Hematopoietic multipotent progenitor cell treated with erythropoietin and hydrocortisone succinate and interleukin-3 and kit ligand, for 4 days (in vitro differentiated cells): Measurements from ENCODE around the gene TRIP13.
"Not testable (repeated sequence)": the region's sequence is repeated elsewhere in the genome, so short reads cannot be mapped to it uniquely, and the experiment has no call there.

Experiments used
- DNase-seq: peaks from one replicate; pipeline ENCODE4 v3.0.0-alpha.2; 2015

Gene TRIP13

DNA sequence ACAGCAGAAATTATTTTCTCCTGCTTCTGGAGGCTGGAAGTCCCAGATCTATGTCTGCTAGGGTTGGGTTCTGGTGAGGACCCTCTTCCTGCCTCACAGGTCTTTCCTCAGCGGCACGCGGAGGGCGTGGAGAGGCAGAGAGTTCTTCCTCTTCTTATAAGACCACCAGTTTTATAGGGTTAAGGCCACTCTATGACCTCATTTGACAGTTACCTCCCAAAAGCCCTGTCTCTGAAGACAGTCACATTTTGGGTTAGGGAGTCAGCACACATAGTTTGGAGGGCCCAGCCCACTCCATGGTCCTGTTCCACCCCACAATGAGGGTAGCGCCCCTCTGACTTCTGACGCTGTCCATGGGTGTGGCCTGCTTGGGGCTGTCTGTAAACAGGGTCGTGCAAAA, 46.7 kb downstream of the TRIP13 start:
- no peak for DNase-seq

DNA sequence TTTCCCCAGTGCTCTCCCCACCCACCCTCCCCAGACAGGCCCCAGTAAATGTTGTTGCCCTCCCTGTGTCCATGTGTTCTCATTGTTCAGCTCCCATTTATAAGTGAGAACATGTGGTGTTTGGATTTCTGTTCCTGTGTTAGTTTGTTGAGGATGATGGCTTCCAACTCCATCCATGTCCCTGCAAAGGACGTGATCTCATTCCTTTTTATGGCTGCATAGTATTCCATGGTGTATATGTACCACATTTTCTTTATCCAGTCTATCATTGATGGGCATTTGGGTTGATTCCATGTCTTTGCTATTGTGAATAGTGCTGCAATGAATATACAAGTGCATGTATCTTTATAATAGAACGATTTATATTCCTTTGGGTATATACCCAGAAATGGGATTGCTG, 48.1 kb downstream of the TRIP13 start:
- DNase-seq: not testable (repeated sequence)

DNA sequence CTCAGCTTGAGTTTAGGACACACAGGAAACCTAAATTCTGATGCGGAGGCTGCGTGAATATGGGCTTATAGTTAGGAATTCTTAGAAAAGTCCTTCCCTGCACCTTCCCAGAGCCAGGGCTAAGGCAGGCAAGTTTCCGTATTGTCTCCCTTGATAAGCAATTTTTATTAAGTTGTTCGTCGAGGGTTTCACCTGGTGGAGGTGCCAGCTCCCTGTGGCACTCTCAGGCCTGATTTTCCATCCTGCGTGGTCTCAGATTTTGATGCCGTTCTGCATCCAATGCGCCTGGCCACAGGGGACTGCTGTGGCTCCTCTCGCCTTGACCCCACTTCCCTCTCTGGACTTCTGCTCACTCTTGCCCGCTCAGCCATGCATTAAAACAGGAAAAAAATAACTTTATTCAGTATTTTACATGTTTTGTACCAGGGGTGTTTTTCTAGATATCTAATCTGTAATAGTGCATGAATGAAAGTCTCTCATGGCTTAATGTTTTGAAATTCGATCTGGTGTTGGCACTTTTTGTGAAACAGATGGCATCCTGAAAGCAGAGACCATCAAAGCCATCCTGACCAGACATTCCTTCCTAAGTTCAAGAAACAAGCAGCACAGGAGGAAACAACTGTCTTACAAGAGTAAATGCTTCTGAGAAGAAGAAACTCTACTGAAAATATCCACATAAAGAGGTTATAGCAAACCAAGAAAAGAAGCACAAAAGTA, 50.7 kb downstream of the TRIP13 start:
- DNase-seq: no peak

DNA sequence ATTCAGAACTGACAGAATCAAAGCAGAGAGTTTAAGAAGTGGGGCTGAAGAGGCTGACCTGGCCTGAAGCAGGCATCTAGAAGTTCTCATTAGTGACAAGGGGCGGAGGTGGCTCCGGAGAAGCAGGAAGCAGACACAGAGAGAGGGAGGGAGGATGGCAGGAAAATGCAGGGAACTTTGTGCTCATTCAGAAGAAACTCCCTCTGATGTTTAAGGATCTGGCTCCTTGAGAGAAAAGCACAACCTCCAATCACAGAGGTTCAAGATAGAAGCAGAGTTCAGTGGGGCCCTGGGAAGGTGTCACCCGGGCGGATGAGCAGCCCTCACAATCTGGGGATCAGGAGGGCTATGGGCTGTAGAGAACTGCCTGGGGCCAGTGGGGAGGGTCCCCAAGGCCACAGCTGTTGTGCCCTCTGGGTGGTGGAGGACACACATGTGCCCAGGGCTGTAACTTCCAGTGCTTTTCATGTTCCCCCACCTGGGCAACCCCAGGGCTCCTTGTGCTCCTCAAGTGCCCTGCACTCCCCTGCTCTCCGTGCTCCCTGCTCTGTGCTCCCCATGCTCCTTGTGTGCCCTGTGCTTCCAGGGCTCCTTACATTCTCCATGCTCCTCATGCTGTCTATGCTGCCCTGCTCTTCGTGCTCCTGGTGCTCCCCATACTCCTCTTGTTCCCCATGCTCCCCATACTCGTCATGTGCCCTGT, 51.4 kb downstream of the TRIP13 start:
- DNase-seq: no peak

DNA sequence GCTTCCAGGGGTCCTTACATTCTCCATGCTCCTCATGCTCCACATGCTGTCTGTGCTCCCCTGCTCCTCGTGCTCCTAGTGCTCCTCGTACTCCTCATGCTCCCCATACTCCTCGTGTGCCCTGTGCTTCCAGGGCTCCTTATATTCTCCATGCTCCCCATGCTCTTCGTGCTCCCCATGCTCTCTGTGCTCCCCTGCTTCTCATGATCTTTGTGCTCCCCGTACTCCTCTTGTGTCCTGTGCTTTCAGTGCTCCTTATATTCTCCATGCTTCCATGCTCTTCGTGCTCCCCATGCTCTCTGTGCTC, 51.9 kb downstream of the TRIP13 start:
- no peak for DNase-seq

DNA sequence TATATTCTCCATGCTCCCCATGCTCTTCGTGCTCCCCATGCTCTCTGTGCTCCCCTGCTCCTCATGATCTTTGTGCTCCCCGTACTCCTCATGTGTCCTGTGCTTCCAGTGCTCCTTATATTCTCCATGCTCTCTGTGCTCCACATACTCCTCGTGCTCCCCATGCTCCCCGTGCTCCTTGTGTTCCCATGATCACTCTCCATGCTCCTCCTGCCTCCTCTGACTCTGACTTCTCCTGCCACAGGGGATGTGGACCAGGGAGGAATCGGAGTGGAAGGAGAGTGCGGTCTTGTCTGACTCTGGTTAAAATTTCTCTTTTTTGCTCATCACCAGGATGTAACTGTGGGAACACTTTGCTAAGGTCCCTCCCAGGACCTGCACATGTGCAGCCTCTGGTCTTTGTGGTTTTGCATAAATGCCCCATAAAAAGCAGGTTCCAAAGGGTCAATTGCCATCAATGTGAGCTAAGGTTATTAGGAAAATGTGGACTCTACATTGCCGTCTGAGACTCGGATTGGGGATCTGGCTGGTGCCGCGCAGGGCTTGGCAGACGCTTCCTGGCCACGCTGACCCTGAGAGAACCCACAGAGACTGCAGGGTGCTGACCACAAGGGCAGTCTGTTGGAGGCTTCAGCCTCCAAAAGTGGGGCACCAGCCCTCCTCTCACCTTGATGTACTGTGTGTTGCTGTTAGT, 52.5 kb downstream of the TRIP13 start:
- DNase-seq: no peak

DNA sequence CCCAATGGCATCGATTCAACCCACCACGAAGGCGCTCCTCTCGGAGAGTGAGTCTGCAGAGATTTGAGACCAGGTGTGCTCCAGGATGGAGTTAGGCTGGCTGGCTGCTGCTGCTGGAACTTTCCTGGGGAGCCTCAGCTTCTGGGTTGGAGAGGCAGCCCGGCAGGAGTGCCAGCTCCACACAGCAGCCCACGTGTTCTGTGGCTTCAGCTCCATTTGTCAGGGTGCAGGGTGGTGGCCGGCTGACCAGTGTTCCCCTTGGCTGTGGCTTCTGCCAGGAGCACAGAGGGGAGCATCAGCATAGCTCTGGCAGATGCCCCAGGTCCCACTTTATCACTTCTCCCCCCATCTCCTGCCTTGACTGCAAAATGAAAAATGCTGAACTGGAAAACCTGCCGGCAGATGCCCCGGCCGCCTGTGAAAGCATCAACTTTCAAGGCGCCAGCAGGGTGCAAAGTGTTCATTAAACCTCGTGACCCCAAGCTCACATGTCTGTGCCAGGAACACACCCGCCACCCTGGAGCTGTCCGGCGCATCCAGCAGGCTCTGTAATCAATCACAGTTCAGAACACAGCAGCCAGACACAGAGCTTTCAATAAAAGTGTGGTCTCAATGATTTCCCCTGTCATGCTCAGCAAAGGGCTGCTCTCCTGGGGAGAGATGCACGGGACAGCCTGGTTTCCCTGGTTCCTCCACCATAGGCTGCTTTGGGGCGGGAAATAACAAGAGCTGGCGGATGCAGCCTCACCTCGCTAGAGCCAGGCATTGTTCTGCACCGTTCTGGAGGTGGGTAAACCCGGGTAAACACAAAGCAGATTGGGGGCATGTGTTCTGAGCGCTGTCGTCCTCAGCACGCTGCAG, 53.2 kb downstream of the TRIP13 start:
- DNase-seq: no peak

DNA sequence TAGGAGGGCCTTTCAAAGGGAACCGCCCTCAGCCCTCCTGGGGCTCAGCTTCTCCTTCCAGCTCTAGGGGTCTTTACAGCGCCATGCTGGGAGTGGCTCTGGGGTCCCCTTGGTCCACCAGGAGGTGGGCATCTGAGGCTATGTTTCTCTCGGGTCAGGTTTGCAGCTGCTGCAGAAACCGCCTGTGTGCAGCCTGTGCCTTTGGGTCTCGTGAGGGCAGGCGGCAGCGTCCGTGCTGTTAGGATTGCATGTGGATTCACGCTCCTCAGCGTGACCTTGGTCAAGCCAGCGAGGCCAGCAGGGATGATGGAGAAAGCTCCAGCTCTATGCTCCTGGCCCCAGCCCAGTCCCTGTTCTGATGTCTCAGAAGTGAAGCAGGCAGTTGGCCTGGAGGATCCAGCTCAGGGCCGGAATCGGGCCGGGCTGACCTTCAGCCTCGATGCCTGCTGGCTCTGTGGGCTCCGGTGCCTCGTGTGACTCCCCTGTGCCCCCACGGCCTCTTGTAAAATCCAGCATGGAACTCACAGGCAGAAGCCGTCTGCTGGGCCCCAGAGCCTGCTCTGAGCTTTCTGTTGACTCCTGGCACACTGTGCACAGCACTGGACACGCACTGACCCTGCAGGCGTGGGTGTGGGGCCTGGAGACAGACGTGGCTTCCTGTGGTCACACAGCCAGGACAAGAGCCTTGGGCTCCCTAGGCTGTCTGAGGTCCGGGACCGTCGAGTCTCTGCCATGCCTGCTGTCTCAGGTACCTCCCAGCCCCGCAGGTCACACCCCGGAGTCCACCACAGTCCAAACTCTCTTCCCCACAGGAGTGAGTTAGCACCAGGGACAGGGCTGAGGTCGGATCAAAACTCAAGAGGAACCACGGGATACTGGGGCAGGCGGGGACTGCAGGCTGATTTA, 54.3 kb downstream of the TRIP13 start:
- no peak for DNase-seq

DNA sequence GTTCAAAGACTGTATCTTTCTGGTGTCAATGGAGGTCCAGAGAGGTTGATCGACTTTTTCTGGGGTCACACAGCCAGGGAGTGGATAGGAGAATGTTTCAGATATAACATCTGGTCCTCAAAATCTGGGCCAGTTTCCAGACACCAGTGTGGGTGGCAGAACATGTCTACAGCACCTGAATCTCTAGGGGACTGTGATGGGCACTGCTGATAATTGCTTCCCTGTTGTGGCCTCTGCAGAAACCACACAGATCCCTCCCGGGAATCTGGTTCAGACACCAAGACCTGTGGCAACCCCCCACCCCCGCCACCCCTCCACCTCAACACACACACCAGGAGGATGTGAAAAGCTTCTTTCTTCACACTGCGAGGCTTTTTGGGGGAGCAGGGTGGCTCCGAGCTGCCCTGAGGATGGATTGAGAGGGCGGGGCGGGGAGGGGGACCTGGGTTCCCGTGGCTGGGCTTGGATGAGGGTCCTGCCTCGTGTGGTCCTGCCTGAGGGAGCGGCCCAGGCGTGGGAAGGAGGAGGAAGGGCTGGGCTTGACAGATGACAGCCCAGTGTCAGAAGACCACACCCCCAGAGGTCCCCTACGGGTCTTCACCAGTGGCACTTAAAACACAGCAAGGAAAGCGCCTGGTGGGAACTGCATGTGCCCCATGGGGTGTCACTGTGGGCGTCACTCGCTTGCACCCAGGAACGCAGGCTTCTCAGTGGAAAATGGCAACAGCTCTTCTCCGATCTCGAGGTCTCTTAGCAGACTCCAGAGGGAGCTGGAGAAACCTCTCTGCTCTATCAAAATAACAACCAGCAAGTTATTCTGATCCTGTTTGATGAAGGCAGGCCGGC, 55.2 kb downstream of the TRIP13 start:
- DNase-seq: no peak

DNA sequence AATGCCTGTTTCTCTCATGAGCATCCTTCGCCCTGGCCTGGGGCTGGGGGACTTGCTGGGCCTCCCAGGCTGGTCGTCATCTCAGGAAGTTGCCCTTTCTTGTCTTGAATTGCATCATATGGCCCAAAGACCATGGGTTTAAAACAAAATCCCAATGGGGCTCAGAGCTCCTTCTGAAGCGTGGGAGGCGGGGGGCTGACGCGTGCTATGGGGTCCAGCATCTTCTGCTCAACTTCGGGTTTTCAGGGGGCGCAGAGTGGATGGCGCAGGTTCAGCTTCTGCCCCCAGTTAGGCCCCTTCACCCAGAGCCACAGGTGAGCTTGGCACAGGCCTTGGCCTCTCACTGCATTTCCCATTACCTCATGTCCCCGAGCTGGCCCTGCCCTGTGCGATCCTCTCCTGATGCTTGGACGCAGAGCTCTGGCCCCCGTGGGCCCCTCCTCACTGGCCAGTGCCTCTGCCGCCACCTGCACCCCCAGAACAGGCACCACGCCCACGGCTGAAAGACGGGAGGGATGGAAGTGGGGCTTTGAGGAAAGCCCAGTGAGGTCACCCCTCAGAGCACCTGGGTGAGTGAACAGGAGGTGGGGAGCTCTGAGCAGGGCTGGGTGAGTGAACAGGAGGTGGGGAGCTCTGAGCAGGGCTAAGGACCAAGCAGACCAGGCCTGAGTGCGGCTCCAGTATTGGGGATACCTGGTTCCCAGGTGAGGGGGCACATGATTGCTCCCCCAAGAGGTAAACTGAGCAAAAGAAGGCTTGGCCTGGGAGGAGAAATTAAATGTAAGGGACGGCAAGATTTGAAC, 56.0 kb downstream of the TRIP13 start:
- no peak for DNase-seq

DNA sequence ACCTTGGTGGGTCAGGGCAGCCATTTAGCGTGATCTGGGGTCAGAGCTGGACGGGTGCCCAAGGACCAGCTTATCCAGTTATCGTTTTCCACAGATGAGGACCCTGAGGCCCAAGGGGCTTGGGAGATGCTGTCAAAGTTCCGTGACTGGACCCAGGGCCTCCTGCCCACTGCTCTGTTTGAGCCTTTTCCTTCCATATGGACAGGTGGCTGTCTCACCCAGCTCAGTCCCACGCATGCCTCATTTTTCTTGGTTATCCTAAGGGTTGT, 56.5 kb downstream of the TRIP13 start:
- no peak for DNase-seq

DNA sequence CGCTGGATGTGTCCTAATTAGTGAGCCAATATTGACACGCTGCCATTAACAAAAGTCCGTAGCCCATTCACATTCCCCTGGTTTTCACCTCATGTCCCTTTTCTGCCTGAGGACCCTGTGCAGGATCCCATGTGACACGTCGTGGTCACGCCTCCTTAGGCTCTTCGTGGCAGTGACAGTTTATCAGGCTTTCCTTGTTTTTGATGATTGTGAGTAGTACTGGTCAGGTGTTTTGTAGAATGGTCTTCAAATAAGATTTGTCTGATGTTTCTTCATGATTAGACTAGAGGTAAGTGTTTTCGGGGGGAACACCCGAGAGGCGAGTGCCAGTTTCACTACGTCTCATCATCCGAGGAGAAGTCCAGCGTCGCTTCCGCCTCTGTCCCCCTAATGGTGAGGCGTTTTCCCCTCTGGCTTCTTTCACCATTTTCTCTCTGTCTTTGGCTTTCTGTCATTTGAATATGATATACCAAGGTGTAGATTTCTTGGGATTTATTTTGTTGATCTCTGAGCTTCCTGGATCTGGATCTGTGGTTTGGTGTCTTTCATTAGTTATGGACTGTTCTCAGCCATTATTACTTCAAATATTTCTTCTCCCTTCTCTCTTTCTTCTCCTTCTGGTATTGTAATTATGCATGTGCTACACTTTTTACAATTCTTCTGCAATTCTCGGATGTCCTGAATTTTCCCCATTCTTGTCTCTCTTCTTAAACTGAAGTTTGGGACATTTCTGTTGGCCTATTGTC, 57.3 kb downstream of the TRIP13 start:
- no peak for DNase-seq

DNA sequence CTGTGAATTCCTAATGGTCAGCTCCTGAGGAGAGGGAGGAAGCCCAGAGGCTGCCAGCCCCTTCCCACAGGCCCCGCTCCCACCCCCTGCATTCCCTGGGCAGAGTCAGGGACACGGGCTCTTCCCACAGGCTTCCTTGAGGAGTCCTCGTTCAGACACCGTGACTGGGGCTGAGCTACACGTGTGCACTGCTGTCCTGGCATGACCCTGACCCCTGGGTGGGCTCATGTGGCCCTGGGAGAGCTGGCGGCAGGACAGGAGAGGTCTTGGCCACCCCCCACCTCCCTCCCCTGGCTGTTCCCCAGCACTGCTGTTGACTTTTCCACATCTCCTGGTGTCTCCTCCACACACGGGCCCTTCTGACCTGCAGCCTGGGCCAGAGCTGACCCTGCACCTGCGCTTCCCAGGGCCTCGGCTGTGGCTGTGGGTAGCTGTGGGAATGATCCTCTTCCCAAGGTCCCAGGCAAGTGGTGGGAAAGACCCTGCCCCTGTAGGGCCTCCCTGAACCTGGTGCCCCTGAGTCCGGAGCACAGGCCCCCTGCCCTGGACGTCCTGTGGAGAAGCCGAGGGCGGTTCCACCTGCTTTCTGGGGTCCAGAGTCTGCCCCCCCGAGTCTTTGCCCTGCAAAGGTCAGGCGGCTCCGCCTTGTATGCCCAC, 59.4 kb downstream of the TRIP13 start:
- DNase-seq: no peak

DNA sequence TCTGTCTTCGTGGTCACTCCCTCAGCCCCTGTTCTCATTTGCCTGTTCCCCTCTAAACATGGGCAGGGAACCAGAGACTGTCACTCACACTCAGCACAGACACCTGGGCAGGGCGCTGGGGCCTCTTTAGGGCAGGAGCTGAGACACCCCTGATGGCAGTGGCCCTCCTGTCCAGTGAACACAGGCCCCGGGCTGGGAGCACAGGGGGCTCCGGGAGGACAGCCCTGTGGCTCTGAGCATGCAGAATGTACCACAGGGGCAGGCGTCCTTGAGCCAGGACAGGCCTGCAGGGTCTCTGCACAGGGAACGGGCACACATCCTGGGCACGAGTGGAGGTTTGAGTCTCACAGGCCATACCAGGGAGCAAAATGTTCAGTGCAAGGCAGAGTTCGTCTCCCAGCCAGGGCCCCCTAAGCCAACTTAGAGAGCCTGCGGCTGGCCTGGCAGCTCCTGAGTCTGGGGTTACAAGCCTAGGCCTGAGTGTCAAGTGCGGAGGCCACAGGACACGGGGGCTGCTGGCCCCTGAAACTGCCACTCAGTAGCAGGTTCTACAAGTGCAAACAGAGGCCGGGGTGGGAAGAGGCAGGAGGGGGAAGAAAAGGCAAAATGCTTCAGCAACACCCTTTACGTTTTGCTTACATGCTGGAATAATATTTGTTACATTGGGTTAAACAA, 60.0 kb downstream of the TRIP13 start:
- DNase-seq: no peak

DNA sequence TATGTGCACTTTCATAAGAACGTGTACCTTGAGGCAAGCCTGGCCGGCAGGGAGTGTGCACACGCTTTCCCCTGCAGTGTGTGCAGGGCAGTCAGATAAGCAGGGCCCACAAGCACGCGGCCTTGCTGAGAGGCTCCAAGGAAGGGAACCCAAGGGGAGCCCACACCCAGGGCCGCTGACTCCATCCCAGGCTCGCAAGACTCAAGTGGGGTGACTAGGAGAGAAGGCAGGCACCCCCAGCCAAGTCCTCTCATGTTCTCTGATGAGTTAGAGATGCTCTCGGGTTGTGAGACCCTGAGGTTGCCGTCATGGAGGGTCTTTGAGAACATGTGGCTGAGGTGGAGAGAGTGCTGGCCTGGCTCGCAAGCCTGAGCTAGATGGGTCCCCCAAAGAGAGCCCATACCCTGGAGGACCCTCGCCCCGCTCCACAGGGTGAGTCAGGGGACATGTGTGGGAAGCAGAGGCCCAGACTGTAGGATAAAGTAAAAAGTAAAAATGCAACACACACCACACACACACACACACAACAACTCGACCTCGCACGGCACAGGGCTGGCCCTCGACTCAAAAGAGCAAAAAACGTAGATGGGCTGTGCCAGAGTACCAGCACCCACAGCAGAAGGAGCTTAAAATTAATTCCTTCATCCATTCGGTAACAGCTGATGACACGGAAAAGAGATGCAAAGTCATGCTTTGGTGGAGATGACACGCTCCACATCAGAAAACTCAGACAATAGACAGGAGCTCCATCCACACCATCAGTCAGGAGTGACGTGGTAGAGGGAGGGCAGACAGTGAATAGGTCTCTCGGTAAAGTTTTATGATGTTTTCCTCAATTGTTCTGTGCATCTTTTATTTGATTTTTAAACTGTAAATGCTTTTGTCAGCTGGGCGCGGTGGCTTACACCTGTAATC, 61.1 kb downstream of the TRIP13 start:
- DNase-seq: peak; percentile 27

DNA sequence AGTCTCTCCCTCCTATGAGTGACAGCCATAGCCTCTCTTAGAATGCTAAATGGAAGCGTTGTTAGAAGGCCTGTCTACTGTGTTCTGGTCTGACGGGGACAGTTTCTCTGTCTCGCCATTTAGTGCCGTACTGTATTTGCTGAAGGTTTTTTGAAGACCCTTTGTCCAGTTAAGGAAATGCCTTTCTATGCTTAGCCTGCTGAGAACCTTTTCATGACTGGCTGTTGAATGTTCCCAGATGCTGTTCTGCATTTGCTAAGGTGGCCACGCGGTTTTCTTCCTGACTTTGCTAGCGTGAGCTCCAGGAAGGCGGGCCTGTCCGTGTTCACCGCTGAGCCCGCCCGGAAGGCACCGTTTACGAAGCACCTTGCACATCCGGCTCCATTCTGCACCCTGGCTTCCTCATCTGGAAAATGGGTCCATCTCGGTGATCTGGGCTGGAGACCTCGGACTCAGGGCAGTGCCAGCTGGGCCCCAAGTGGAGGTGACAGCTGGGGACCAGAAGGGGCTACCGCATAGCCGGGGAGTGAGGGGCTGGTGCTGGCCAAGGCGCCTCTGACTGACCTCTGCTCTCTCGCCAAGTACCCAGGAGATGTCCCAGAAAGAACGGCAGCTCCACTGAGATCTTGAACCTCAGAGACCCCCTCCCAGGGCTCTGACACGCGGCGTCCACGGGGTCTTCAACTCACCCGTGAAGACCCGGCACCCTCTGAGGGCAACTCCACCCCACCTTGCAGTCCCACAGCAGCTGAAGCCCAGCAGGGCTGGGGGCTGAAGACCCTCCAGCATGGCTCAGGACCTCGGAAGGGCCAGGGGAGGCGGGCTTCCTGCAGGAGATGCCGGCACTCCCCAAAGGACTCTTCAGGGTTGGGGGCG, 63.4 kb downstream of the TRIP13 start:
- no peak for DNase-seq
